Right lobe of liver (tissue), 6 donors: ENCODE measurements around the gene EMCN. TPM values are rescaled to one million over a fixed set of nuclear protein-coding genes. Genes with fewer than 3 reads are reported as not detected.

Experiments
- ATAC-seq, 4 donors: fragments of 200-7000 bp; cut with Tn5 transposase; one replicate each; pipeline ENCODE4 v1.9.1; 2020; ENCODE audit warnings: mild to moderate bottlenecking in 4 of 4, moderate library complexity in 4 of 4
- DNase-seq, 3 donors: peaks; one replicate each; pipeline ENCODE4 v3.0.0-alpha.2; 2020
- H3K27ac ChIP-seq, 3 donors: fragments of 200-600 bp; one replicate each; pipeline ENCODE4 v1.8.0; 2022
- H3K27me3 ChIP-seq, 2 donors: fragments of 200-600 bp; one replicate each; pipeline ENCODE4 v1.8.0; 2022
- H3K36me3 ChIP-seq, 4 donors: fragments of 200-600 bp; sonication (generic) in 1 of 4; one replicate each; pipeline versions ENCODE4 v1.5.1 to v1.8.0; 2017 to 2022; ENCODE audit warnings: control low read depth in 1 of 4
- H3K4me1 ChIP-seq, 4 donors: fragments of 200-600 bp; sonication (generic) in 1 of 4; one replicate each; pipeline versions ENCODE4 v1.5.1 to v1.8.0; 2017 to 2022; ENCODE audit warnings: control low read depth in 1 of 4
- H3K4me3 ChIP-seq, 3 donors: fragments of 200-600 bp; one replicate each; pipeline ENCODE4 v1.8.0; 2022
- H3K9me3 ChIP-seq, 4 donors: fragments of 200-600 bp; sonication (generic) in 1 of 4; one replicate each; pipeline versions ENCODE4 v1.5.1 to v1.8.0; 2017 to 2022; ENCODE audit warnings: control low read depth in 1 of 4
- POLR2A ChIP-seq: fragments of 450-650 bp; IDR thresholded peaks from one replicate; pipeline ENCODE4 v1.6.1; 2017; ENCODE audit warnings: antibody characterized with exemption, mild to moderate bottlenecking
- WGBS: methylation state at CpG from one replicate; pipeline ENCODE4 v1.1.6; 2018; ENCODE audit warnings: low coverage, low lambda C conversion rate; ENCODE audit not compliant: insufficient coverage; ENCODE audit errors: missing lambda C conversion rate; 5-methylcytosine and 5-hydroxymethylcytosine counted together
- intact Hi-C, 2 donors: fragments of 100-400 bp; cut with DNase I; formaldehyde crosslinking; loops; one replicate each; pipeline versions ENCODE4 v1.11.2 to v1.14.1; 2022
- total RNA-seq, 6 experiments: library from RNA; depleted of rRNA in 2 of 6; stranded (reverse); fragments of >200 nt in 2 of 6; fragmentation: NEBNext Ultra II Directional in 3 of 6; extraction: Animal tissue kit (Norgen Biotek cat#: 25700) in 3 of 6; gene quantifications; one replicate each; pipeline versions ENCODE4 v1.1.0 to v1.2.4, GENCODE V29; 2016 to 2023
- TF ChIP-seq, protein P1 (sequence below), 4 donors: fragments of 200-600 bp in 3 of 4; fragments of 450-650 bp in 1 of 4; IDR thresholded peaks; one replicate each; pipeline versions ENCODE4 v1.5.1 to v1.8.0; 2016 to 2022; ENCODE audit warnings: antibody characterized with exemption in 4 of 4, mild to moderate bottlenecking in 2 of 4
- donor health status: DM: no; HTN: yes; CAD: no.
- donor health status: DM: no; HTN: no; CAD: no.
- donor health status: DM: no; HTN: no; CAD: no.
- donor health status: DM: no; HTN: yes; CAD: no.
- donor health status: DM: no; HTN: yes; CAD: no.

The EMCN gene
- total RNA-seq, 6 experiments from 2014 or later, result 1.9 to 6.8 (median 3.5) TPM

DNA sequence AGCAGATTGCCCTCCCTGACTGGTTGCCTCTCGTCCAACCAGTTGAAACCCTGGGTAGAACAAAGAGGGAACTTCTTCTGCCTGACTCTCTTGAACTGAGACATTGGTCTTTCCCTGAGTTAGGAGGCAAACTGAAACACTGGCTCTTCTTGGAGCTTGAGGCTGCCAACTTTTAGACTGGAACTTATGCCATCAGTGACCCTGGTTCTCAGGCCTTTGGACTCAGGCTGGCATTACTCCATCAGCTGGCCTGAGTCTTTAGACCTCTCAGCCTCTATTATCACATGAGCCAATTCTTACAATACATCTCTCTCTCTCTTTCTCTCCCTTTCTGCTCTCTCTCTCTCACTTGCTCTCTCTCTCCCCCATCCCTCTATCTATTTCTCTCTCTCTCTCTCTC, 86.4 kb downstream of the EMCN start:
- Histone ChIP-seq H3K27ac (no peak overlapping the region), H3K4me1 (no peaks in the 10 kb centered on the region), H3K9me3 (no peaks in the 10 kb centered on the region), H3K36me3 (no peaks in the 10 kb centered on the region), H3K27me3 (no peaks in the 10 kb centered on the region), H3K4me3 (no peak overlapping the region)
- intact Hi-C loops, result no loop called here
- TF ChIP-seq, protein P1, sequence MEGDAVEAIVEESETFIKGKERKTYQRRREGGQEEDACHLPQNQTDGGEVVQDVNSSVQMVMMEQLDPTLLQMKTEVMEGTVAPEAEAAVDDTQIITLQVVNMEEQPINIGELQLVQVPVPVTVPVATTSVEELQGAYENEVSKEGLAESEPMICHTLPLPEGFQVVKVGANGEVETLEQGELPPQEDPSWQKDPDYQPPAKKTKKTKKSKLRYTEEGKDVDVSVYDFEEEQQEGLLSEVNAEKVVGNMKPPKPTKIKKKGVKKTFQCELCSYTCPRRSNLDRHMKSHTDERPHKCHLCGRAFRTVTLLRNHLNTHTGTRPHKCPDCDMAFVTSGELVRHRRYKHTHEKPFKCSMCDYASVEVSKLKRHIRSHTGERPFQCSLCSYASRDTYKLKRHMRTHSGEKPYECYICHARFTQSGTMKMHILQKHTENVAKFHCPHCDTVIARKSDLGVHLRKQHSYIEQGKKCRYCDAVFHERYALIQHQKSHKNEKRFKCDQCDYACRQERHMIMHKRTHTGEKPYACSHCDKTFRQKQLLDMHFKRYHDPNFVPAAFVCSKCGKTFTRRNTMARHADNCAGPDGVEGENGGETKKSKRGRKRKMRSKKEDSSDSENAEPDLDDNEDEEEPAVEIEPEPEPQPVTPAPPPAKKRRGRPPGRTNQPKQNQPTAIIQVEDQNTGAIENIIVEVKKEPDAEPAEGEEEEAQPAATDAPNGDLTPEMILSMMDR (IDR thresholded peaks at IDR 0.05), result no peak
- no peak for TF ChIP-seq POLR2A
- DNase-seq, result peak in 1 of 3 donors; percentile 45
- ATAC-seq, result peak; percentile 29 to 90 (median 44)
- 67% methylated on average over 1 of the region's 1 CpG for WGBS

DNA sequence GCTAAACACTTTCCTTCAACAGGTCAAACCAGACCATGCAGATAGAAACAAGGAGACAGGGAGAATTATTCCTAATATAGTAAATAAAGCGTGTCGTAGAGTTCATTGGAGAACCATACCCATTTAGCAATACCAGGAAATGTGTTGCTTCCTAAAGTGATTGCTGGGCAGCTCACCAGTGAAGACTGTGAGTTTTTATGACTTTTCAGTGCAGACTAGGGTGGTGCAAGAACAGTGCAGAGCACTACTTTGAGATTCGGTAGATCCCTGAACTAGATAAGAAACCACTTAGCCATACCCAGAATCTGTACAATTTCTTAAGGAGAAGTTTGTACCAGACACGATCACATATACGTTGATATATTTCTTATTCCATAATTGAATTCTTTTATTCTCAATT, 87.4 kb downstream of the EMCN start:
- Histone ChIP-seq H3K36me3 (no peaks in the 10 kb centered on the region), H3K9me3 (no peaks in the 10 kb centered on the region), H3K27ac (no peak overlapping the region), H3K4me3 (no peak overlapping the region), H3K27me3 (no peaks in the 10 kb centered on the region), H3K4me1 (no peaks in the 10 kb centered on the region)
- ATAC-seq (no peak), DNase-seq (no peak)
- no peak for TF ChIP-seq POLR2A
- TF ChIP-seq, protein P1 (IDR thresholded peaks at IDR 0.05), result no peak
- 51% methylated on average over 5 of the region's 5 CpGs for WGBS
- intact Hi-C loops, result no loop called here

DNA sequence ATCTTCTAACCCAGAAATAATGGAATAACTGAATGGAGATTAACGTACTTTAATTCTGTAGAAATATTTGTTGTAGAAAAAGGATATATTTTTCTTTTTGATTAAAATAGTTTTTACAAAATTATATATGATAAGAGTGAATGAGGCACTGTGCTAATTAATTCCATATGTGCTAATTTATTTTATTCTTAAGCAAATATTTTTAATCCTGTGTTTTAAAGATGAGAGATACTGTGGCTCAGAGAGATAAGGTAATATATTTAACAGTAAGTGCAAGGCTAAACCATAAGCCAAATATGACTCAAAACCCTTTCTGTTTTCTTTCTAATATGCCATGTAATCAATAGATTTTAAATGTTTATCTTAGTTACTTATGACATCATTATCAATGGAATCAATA, 88.2 kb downstream of the EMCN start:
- no peaks in the 10 kb centered on the region for H3K9me3 ChIP-seq
- WGBS, result 72% methylated on average over 1 of the region's 1 CpG
- no peaks in the 10 kb centered on the region for H3K27me3 ChIP-seq
- intact Hi-C loops, result no loop called here
- no peaks in the 10 kb centered on the region for H3K4me1 ChIP-seq
- no peak for ATAC-seq
- DNase-seq, result no peak
- TF ChIP-seq POLR2A, result no peak
- TF ChIP-seq, protein P1 (IDR thresholded peaks at IDR 0.05), result no peak
- no peak overlapping the region for H3K27ac ChIP-seq
- H3K4me3 ChIP-seq, result no peak overlapping the region
- no peaks in the 10 kb centered on the region for H3K36me3 ChIP-seq

DNA sequence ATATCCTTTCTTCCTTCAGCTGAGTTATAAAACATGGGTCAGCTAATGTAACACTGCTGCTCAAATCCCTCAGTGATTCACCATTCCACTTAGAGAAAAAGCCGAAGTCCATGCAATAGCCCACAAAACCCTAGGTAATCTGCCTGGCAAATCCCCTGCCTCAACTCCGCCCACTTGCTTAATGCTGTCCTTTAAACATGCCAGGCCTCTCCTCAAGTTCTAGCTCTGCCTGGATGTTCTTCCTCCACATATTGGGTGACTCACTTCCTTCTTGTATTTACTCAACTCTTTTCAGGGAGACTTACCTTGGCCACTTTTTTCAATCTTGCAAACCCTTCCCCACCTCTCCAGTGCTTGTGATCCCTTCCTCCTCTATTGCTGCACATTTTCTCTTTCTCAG, 89.8 kb downstream of the EMCN start:
- Histone ChIP-seq H3K9me3 (no peaks in the 10 kb centered on the region), H3K4me3 (no peak overlapping the region), H3K27me3 (no peaks in the 10 kb centered on the region), H3K27ac (no peak overlapping the region), H3K36me3 (no peaks in the 10 kb centered on the region), H3K4me1 (no peaks in the 10 kb centered on the region)
- WGBS, result 100% methylated on average over 1 of the region's 2 CpGs
- DNase-seq (no peak), ATAC-seq (no peak)
- intact Hi-C loops, result no loop called here
- TF ChIP-seq, protein P1 (IDR thresholded peaks at IDR 0.05), result no peak
- TF ChIP-seq POLR2A, result no peak

DNA sequence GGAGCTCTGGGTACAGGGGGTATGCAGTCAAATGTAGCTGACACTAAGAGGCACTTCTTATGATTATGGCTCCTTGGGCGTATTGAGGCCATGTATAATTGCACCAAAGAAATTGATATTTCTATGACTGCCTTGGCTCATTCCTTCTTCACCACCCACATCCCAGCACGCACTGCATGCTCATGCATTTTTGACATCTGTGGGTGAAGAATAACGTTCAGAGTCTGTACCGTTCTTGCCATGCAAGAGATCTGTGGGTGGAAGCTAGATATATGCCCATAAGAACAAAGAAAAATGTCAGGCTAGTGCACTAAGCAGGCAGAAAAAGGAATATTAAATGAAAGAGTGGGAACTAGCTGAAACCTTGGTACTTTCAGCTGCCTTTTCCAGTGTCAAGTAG, 93.4 kb downstream of the EMCN start:
- Histone ChIP-seq H3K27ac (no peak overlapping the region), H3K9me3 (no peaks in the 10 kb centered on the region), H3K36me3 (no peaks in the 10 kb centered on the region), H3K27me3 (no peaks in the 10 kb centered on the region), H3K4me1 (no peaks in the 10 kb centered on the region), H3K4me3 (no peak overlapping the region)
- DNase-seq, result no peak
- 55% methylated on average over 4 of the region's 4 CpGs for WGBS
- no peak for ATAC-seq
- no peak for TF ChIP-seq POLR2A
- TF ChIP-seq, protein P1 (IDR thresholded peaks at IDR 0.05), result no peak
- intact Hi-C loops, result no loop called here
